ENCODE data around the gene PITPNM3. TPM values are rescaled to one million over a fixed set of nuclear protein-coding genes. Genes with fewer than 3 reads are reported as not detected.

PITPNM3 gene
- total and polyA plus RNA-seq, 2 donors (not counting 1 experiment from before 2014, with no cell fraction given) = 0.99 to 1.1 TPM

GRCh38 chr17:6473128-6473767 lies 83.1 kb downstream of the PITPNM3 start:
- Histone ChIP-seq H2AFZ (ENCODE audit: low read length) (no peak overlapping the region), H3K27me3 (ENCODE audit: control insufficient read depth, insufficient read depth, low read length) (no peaks in the 10 kb centered on the region), H3K79me2 (ENCODE audit: control insufficient read depth, insufficient read depth, low read length) (no peaks in the 10 kb centered on the region), H3K4me2 (ENCODE audit: extremely low read depth, insufficient read depth, low read length) (no peak overlapping the region), H4K20me1 (ENCODE audit: control insufficient read depth, extremely low read depth, insufficient read depth, low read length) (no peaks in the 10 kb centered on the region), H3K4me3 (replicated peaks in 1 of 4; ENCODE audit: control extremely low read depth in 1 of 4, insufficient read depth in 1 of 4, low read depth in 3 of 4, low read length in 4 of 4) (no peak overlapping the region), H3K27ac (ENCODE audit: insufficient read depth, low read length) (no peak overlapping the region), H3K9ac (ENCODE audit: insufficient read depth, low read length) (no peak overlapping the region), H3K36me3 (ENCODE audit: control insufficient read depth, insufficient read depth, low read length) (no peaks in the 10 kb centered on the region), H3K4me1 (ENCODE audit: control insufficient read depth, extremely low read depth, insufficient read depth, low read length) (no peaks in the 10 kb centered on the region), H3K9me3 (ENCODE audit: control insufficient read depth, insufficient read depth, low read depth, low read length) (no peaks in the 10 kb centered on the region)
- TF ChIP-seq EZH2 (IDR thresholded peaks at IDR 0.05; ENCODE audit: low read length, missing control alignments) = no peak
- TF ChIP-seq, protein P1, sequence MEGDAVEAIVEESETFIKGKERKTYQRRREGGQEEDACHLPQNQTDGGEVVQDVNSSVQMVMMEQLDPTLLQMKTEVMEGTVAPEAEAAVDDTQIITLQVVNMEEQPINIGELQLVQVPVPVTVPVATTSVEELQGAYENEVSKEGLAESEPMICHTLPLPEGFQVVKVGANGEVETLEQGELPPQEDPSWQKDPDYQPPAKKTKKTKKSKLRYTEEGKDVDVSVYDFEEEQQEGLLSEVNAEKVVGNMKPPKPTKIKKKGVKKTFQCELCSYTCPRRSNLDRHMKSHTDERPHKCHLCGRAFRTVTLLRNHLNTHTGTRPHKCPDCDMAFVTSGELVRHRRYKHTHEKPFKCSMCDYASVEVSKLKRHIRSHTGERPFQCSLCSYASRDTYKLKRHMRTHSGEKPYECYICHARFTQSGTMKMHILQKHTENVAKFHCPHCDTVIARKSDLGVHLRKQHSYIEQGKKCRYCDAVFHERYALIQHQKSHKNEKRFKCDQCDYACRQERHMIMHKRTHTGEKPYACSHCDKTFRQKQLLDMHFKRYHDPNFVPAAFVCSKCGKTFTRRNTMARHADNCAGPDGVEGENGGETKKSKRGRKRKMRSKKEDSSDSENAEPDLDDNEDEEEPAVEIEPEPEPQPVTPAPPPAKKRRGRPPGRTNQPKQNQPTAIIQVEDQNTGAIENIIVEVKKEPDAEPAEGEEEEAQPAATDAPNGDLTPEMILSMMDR (conservative IDR thresholded peaks at IDR 0.05 in 1 of 2, IDR thresholded peaks at IDR 0.05 in 1 of 2; ENCODE audit: low read depth in 1 of 2, low read length in 2 of 2) = peak; percentile 95 to 99
- DNase-seq (ENCODE audit: low read depth in 2 of 2) = peak; percentile 41 to 72

DNA sequence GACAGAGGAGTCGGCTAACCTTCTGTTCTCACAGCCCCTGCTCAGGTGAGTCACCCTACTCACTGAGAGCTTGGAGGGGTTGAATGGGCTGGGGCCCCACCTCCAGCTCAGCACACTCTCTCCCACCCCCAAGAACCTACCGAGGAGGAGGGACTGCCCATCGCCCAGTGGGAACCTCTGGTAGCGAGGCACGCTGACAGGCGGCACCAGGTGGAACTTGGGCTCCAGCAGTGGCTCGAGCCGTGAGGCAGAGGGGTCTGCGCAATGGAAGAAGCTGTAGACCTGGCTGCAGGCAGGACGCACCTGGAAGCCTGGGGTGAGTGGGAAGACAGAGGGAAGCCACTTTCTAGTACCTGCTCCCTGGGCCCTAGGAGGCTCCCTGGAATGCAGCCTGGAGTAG lies 83.8 kb downstream of the PITPNM3 start:
- TF ChIP-seq, protein P1 (conservative IDR thresholded peaks at IDR 0.05 in 1 of 2, IDR thresholded peaks at IDR 0.05 in 1 of 2; ENCODE audit: low read depth in 1 of 2, low read length in 2 of 2) = no peak
- no peak for TF ChIP-seq EZH2 (IDR thresholded peaks at IDR 0.05; ENCODE audit: low read length, missing control alignments)
- H2AFZ ChIP-seq (ENCODE audit: low read length) = no peak overlapping the region

DNA sequence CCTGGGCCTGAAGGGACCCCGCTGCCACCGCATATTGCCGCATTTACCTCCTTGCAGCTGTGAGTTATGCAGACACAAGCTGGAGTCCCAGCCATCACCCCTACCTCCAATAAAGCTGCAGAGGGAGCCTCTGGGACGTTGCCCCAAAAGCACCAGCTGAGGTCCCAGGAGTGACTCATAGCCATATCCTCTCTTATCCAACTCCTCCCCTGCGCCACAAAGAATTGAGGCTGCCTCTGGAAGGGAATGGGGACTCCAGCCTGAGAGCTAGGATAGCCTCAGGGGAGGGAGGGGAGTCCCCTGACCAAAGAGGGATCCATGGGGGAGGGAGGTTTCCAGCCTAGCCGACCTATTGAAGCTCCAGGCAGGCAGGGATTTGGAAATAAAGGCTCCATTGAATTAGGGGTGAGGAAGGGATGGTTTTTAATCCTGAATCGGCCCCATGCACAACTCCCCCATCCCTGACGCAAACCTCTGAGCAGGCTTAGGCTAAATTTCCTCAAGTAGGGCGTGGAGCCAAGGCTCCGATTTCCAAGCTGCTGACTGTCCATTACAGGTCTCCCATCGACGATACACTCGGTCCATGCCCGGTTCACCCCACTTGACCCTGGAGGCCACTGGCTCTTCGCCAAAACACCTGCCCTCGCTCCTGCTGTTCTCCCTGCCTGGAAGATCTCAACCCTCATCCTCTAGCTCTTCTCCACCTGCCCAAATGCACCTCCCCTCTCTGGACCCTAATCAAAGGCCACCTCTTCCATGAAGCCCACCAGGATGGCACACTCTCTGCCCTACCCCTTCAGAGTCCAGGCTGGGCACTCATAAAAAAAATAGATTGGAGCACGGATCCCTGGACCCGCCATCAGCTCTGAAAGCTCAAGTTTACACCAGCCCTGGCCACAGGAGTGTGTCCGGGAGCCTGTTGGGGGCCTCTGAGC lies 84.6 kb downstream of the PITPNM3 start:
- TF ChIP-seq, protein P1 (conservative IDR thresholded peaks at IDR 0.05 in 1 of 2, IDR thresholded peaks at IDR 0.05 in 1 of 2; ENCODE audit: low read depth in 1 of 2, low read length in 2 of 2) = peak; percentile 21 to 31
- TF ChIP-seq EZH2 (IDR thresholded peaks at IDR 0.05; ENCODE audit: low read length, missing control alignments) = no peak
- no peaks in the 10 kb centered on the region for H3K79me2 ChIP-seq (ENCODE audit: control insufficient read depth, insufficient read depth, low read length)
- H3K9ac ChIP-seq (ENCODE audit: insufficient read depth, low read length) = no peak overlapping the region
- H4K20me1 ChIP-seq (ENCODE audit: control insufficient read depth, extremely low read depth, insufficient read depth, low read length) = no peaks in the 10 kb centered on the region
- peak; percentile 67 to 70 for DNase-seq (ENCODE audit: low read depth in 2 of 2)
- no peak overlapping the region for H3K27ac ChIP-seq (ENCODE audit: insufficient read depth, low read length)
- H3K27me3 ChIP-seq (ENCODE audit: control insufficient read depth, insufficient read depth, low read length) = no peaks in the 10 kb centered on the region
- no peaks in the 10 kb centered on the region for H3K36me3 ChIP-seq (ENCODE audit: control insufficient read depth, insufficient read depth, low read length)
- H3K4me3 ChIP-seq (replicated peaks in 1 of 4; ENCODE audit: control extremely low read depth in 1 of 4, insufficient read depth in 1 of 4, low read depth in 3 of 4, low read length in 4 of 4) = no peak overlapping the region
- H3K9me3 ChIP-seq (ENCODE audit: control insufficient read depth, insufficient read depth, low read depth, low read length) = no peaks in the 10 kb centered on the region
- no peak overlapping the region for H3K4me2 ChIP-seq (ENCODE audit: extremely low read depth, insufficient read depth, low read length)
- no peak overlapping the region for H2AFZ ChIP-seq (ENCODE audit: low read length)
- H3K4me1 ChIP-seq (ENCODE audit: control insufficient read depth, extremely low read depth, insufficient read depth, low read length) = no peaks in the 10 kb centered on the region

More for the DNA sequence above, 83.8 kb downstream of the PITPNM3 start:
- Histone ChIP-seq H3K36me3 (ENCODE audit: control insufficient read depth, insufficient read depth, low read length) (no peaks in the 10 kb centered on the region), H3K9ac (ENCODE audit: insufficient read depth, low read length) (no peak overlapping the region), H3K4me3 (replicated peaks in 1 of 4; ENCODE audit: control extremely low read depth in 1 of 4, insufficient read depth in 1 of 4, low read depth in 3 of 4, low read length in 4 of 4) (no peak overlapping the region), H4K20me1 (ENCODE audit: control insufficient read depth, extremely low read depth, insufficient read depth, low read length) (no peaks in the 10 kb centered on the region), H3K27ac (ENCODE audit: insufficient read depth, low read length) (no peak overlapping the region), H3K4me2 (ENCODE audit: extremely low read depth, insufficient read depth, low read length) (no peak overlapping the region), H3K79me2 (ENCODE audit: control insufficient read depth, insufficient read depth, low read length) (no peaks in the 10 kb centered on the region), H3K4me1 (ENCODE audit: control insufficient read depth, extremely low read depth, insufficient read depth, low read length) (no peaks in the 10 kb centered on the region), H3K9me3 (ENCODE audit: control insufficient read depth, insufficient read depth, low read depth, low read length) (no peaks in the 10 kb centered on the region), H3K27me3 (ENCODE audit: control insufficient read depth, insufficient read depth, low read length) (no peaks in the 10 kb centered on the region)
- no peak for DNase-seq (ENCODE audit: low read depth in 2 of 2)

Data from fibroblast of lung (primary cell).